PC-3 (cell line): ENCODE data around the gene GJC1.

Source experiments
- CTCF ChIP-seq: fragments of 300-600 bp; sonication (generic); conservative IDR thresholded peaks from 2 replicates; pipeline ENCODE4 v1.5.1; 2017; ENCODE audit warnings: antibody characterized with exemption, low read depth, mild to moderate bottlenecking, low read length
- EZH2 ChIP-seq: fragments of 300-600 bp; sonication (generic); IDR thresholded peaks from one replicate; pipeline ENCODE4 v1.6.1; 2017; ENCODE audit warnings: antibody characterized with exemption, mild to moderate bottlenecking, low read length; ENCODE audit not compliant: unreplicated experiment
- EZH2phosphoT487 ChIP-seq: fragments of 300-600 bp; sonication (generic); IDR thresholded peaks from 2 replicates; pipeline ENCODE4 v1.6.1; 2018; ENCODE audit warnings: mild to moderate bottlenecking, antibody characterized with exemption, low read length, borderline replicate concordance

- TF ChIP-seq CTCF (no peak), EZH2phosphoT487 (no peak), EZH2 (no peak)
These were observed 42.2 kb upstream of the GJC1 start for GRCh38 chr17:44872131-44872768.
